H1 (cell line): Measurements from ENCODE around the gene LAMC3. TPM values are rescaled to one million over a fixed set of nuclear protein-coding genes. Genes with fewer than 3 reads are reported as not detected.

Experiments used
- CTCF ChIP-seq, 3 experiments: IDR thresholded peaks; 1 replicate in 2 of 3; 2 replicates in 1 of 3; pipeline versions ENCODE4 v1.5.1 to v1.6.1; 2011; ENCODE audit warnings: low read length in 3 of 3, mild to moderate bottlenecking in 3 of 3, inconsistent platforms in 2 of 3, low read depth in 1 of 3, moderate library complexity in 1 of 3; ENCODE audit not compliant: insufficient read depth in 1 of 3; ENCODE audit errors: control extremely low read depth in 1 of 3
- HDAC2 ChIP-seq, 2 experiments: fragments of 300-600 bp in 1 of 2; sonication (generic) in 1 of 2; IDR thresholded peaks; 2 replicates each; pipeline ENCODE4 v1.6.1; 2011 to 2012; ENCODE audit warnings: low read depth in 2 of 2, low read length in 2 of 2, mild to moderate bottlenecking in 2 of 2, moderate library complexity in 2 of 2, borderline replicate concordance in 1 of 2, inconsistent platforms in 1 of 2
- JUN ChIP-seq: IDR thresholded peaks from 2 replicates; pipeline ENCODE4 v1.6.1; 2011; ENCODE audit warnings: low read depth, mild to moderate bottlenecking, improper control_type of control experiment, low read length
- ZNF274 ChIP-seq: IDR thresholded peaks from 2 replicates; pipeline ENCODE4 v1.7.0; 2012; ENCODE audit warnings: low read length, borderline replicate concordance; ENCODE audit errors: extremely low read depth
- polyA plus RNA-seq, 7 experiments: library from polyadenylated mRNA; depleted of rRNA in 3 of 7; stranded (reverse) in 5 of 7; unstranded in 2 of 7; fragments of >200 nt in 5 of 7; fragments of 200-250 nt in 2 of 7; gene quantifications; 1 replicate in 5 of 7; 2 replicates in 1 of 7; 4 replicates in 1 of 7; pipeline versions ENCODE4 v1.2.1 to v1.2.3, GENCODE V29; 2011 to 2013; ENCODE audit warnings: missing spikeins in 2 of 7, mixed read lengths in 2 of 7
- total RNA-seq: library from RNA; stranded (reverse); fragmentation: NEBNext Ultra II Directional; extraction: Animal tissue kit (Norgen Biotek cat#: 25700); gene quantifications from 2 replicates; pipeline ENCODE4 v1.2.1, GENCODE V29; 2021
- TF ChIP-seq, protein P1 (sequence below): IDR thresholded peaks from 2 replicates; pipeline ENCODE4 v1.6.1; 2012; ENCODE audit warnings: low read length, inconsistent platforms

LAMC3 gene
- total and polyA plus RNA-seq, 2 of the 8 experiments (the other 6 are each of a cell fraction or from before 2014, with no cell fraction given) = 9.3 to 12.3 TPM

DNA sequence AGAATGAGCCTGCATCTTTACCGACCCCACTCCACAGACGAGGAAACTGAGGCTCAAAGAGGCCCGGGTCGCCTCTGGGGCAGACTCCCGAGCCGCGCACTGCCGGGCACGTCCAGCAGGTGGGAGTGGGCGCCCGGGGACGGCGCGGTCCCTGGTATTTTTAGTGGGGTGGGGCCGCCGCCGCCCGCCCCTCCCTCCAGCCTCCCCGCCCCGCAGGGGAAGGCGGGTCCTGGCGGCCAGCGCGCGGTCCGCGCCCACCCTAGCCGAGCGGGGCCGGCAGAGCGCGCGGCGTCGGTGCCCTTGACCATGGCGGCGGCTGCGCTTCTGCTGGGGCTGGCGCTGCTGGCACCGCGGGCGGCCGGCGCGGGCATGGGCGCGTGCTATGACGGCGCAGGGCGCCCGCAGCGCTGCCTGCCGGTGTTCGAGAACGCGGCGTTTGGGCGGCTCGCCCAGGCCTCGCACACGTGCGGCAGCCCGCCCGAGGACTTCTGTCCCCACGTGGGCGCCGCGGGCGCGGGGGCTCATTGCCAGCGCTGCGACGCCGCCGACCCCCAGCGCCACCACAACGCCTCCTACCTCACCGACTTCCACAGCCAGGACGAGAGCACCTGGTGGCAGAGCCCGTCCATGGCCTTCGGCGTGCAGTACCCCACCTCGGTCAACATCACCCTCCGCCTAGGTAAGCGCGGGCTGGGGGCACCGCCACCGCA, at the start of gene LAMC3 (continued):
- TF ChIP-seq, protein P1, sequence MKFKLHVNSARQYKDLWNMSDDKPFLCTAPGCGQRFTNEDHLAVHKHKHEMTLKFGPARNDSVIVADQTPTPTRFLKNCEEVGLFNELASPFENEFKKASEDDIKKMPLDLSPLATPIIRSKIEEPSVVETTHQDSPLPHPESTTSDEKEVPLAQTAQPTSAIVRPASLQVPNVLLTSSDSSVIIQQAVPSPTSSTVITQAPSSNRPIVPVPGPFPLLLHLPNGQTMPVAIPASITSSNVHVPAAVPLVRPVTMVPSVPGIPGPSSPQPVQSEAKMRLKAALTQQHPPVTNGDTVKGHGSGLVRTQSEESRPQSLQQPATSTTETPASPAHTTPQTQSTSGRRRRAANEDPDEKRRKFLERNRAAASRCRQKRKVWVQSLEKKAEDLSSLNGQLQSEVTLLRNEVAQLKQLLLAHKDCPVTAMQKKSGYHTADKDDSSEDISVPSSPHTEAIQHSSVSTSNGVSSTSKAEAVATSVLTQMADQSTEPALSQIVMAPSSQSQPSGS = no peak
- no peak for TF ChIP-seq ZNF274
- TF ChIP-seq JUN = no peak
- TF ChIP-seq HDAC2 (IDR thresholded peaks at IDR 0.05; ENCODE audit: borderline replicate concordance in 1 of 2, low read depth in 2 of 2, low read length in 2 of 2) = no peak; a peak in 1 of 4 replicates
- peak; percentile 49 to 72 (median 69) for TF ChIP-seq CTCF (IDR thresholded peaks at IDR 0.05; ENCODE audit: control extremely low read depth in 1 of 3, insufficient read depth in 1 of 3, low read depth in 1 of 3, low read length in 3 of 3)
